HG03095 (cell line): ENCODE data around the gene MINDY3.
"Not testable (repeated sequence)": the region's sequence is repeated elsewhere in the genome, so short reads cannot be mapped to it uniquely, and the experiment has no call there.

Source experiments
- ATAC-seq: cut with Tn5 transposase; IDR thresholded peaks from one replicate; pipeline ENCODE4 v1.9.1; 2021; ENCODE audit warnings: moderate library complexity; ENCODE audit not compliant: unreplicated experiment

The MINDY3 gene

DNA sequence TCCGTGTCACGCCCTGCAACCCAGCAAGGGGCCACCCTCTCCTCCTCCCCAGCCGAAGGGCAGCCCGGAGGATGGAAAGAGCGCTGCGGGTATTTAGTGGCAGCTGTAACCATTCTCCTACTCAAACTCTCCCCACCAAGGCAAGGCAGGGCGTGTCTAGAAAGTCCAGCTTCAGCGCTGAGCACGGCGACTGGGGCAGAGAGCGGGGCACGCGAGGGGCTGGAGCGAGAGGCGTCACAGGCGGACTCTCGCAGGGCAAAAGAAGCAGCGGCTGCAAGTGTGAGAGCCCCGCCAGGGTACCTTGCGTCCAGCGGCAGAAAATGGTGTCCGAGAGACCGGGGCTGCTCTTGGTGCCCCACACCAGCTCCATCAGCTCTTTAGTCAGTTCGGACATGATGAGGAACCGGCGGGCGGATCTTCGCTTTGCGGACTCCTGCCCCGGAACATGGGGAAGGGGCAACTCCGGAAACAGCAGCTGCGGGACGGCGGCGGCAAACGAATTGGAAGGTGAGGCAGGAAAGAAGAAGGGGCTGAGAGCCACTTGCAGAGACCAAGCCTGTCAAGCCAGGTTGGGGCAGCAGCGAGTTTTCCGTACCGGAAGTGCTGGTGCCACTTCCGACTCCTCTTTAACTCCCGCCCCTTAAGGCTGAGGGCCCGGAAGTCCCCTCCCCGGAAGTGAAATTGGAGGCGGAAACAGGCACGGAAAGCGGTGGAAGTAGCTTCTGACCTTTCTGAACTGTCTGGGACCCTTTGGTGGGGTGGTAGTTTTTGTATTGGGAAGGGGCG, at the start of gene MINDY3:
MINDY3 (minus strand) TSS at position 602 of the 786 bp plus-strand sequence; CDS start at position 394, 208 bp downstream.
- peak; percentile 93 for ATAC-seq

DNA sequence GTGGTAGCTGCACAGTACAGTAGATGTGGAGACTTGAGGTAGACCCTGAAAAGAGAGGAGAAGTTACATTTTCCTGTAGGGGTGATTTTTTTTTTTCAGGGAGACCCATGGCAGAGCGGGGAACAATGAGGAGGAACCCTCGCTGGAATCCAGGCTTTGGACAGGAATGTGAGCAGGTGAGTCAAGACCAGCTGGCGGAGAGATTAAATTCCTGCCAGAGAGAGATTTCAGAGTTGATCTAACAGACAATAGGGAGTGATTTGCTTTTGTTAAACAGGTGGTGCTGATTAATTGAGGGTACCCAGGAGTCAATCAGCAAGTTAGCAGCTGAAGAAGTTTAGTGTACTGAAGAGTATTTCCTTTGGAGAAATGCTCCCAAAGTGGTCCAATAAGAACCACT, 41.6 kb upstream of the MINDY3 start:
- no peak for ATAC-seq

DNA sequence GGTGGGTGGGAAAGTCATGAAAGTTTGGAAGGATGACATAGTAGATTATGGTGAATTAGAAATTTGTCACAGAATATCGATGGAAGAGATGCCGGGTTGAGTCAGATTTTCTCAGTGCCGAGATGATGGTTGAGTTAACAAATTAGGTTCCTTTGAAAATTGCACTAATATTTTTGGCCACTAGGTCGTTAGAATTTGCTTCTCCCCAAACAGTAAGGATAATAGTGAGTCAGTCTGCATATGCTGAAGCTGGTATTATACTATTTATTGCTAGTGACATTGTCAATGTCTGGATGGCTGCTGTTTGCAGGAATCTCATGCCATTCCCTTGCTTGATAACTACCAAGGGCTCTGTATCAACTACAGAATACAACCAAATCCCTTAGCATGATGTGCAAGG, 37.7 kb upstream of the MINDY3 start:
- no peak for ATAC-seq

DNA sequence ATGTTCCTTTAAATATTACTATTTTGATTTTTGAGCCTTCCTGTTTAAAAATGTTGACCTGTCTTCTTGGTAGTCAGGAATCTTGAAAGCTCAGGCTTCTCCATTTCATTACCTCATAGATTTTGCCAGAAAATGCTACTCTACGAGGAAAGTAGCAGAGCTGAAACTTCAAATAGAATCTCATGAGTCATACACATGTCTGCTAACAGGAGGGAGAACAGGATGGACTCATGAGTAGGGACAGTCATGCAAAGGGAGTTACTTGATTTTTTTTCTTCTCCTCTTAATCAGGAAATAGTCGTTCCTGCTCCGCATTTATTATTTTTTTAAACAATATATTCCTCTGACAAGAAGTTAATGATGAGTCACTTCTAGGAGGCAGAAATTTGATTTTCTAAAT, 37.0 kb upstream of the MINDY3 start:
- no peak for ATAC-seq

DNA sequence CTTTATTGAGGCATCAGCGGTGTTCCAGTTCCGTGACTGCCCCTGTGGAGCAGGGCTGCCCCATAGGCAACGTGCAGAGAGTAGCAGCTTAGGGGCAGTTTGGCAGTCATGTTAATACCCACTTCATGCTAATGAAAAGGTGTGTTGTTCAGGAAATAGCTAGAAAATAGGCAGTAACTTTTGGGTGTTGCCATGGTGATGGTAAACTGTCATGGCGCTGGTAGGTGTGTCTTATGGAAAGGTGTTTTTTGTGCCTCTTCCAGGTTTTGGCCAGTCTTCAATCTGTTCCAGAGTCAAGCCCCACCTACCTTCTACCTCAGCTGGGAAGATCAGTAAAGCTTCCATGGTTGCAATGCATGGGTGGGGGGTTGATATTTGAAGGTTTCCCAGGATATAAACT, 36.3 kb upstream of the MINDY3 start:
- ATAC-seq, result no peak

DNA sequence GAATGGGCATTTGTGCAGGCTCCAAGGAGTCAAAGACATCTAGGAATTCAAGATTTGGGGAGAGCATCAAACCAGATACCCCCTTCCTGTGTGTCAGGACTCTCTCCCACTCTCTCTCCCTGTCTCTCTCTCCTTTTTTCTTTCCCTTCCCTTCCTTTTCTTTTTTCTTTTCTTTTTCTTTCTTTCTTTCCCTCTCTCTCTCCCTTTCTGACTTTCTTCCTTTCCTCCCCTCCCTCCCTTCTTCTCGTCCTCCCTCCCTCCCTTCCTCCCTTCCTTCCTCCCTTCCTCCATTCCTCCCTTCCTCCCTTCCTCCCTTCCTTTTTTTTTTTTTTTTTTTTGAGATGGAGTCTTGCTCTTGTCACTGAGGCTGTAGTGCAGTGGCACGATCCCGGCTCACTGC, 24.1 kb upstream of the MINDY3 start:
- no peak for ATAC-seq

DNA sequence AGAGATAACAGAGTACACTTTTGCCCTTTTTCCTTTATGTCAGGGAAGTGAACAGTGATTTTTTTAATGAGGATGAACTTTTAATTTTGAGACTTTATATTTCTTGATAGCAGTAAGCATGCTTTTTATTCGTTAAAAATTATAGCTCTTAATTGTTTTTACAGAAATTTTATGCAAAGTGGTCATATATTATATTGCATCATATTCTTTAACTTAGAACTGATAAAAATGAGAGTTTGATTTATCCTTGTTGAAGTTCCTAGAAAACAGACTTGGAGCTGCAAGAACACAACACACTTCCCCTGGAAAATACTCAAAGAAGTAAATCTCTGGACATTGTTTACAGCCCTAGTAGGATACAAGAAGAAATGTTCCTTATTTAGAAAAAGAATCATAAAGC, 21.2 kb upstream of the MINDY3 start:
- no peak for ATAC-seq

DNA sequence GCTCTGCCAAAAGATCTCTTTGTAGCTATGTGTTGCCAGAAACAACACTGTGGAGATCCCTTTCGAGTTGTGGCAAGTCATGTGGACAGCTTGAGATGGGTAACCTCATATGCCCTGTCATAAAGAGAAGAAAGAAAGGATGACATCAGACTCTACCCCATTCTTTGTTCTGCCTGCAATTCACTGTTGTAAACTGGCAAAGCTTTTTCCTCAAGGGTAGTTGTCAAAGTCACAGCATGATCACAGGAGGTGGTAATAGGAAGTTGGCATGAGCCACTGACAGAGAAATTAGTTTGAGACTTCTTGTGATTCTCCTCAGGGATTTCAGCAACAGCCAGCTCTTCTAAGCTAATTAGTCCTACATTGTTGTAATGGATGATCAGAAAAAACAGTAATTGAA, 19.4 kb upstream of the MINDY3 start:
- no peak for ATAC-seq

DNA sequence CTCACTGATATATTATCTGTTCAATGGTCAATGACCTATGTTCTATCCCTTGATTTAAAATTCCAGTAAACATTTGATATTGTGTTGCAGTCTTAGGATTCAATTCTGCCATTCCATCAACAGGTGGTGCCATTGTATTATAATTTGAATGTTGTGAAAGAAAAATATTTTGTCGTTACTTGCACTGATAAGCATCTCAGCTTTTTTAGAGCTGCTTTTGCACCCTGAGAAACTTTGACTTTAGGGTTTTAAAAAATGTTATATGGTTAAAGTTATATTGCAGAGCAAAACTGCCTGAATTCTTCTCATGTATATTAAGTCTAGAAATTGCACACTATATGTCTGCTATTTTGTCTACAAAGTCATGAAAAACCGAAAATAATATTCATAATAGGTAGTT, 18.8 kb upstream of the MINDY3 start:
- ATAC-seq, result no peak

DNA sequence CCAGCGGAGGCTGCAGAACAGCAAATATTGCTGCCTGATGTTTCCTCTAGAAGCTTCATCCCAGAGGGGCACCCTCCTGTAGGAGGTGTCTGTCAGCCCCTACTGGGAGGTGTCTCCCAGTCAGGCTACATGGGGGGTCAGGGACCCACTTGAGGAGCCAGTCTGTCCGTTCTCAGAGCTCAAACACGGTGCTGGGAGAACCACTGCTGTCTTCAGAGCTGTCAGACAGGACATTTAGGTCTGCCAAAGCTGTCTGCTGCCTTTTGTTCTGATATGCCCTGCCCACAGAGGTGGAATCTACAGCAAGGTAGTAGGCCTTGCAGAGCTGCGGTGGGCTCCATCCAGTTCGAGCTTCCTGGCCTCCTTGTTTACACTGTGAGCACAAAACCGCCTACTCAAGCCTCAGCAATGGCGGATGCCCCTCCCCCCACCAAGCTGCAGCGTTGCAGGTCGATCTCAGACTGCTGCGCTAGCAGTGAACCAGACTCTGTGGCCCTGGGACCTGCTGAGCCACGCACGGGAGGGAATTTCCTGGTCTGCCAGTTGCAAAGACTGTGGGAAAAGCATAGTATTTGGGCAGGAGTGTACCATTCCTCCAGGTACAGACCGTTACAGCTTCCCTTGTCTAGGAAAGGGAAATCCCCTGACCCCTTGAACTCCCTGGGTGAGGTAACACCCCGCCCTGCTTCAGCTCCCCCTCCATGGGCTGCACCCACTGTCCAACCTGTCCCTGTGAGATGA, 17.7 kb upstream of the MINDY3 start:
- ATAC-seq, result no peak

DNA sequence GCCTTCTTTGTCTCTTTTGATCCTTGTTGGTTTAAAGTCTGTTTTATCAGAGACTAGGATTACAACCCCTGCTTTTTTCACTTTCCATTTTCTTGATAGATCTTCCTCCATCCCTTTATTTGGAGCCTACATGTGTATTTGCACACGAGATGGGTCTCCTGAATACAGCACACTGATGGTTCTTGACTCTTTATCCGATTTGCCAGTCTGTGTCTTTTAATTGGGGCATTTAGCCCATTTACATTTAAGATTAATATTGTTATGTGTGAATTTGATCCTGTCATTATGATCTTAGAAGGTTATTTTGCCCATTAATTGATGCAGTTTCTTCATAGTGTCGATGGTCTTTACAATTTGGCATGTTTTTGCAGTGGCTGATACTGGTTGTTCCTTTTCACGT, 16.0 kb upstream of the MINDY3 start:
- not testable (repeated sequence) for ATAC-seq

DNA sequence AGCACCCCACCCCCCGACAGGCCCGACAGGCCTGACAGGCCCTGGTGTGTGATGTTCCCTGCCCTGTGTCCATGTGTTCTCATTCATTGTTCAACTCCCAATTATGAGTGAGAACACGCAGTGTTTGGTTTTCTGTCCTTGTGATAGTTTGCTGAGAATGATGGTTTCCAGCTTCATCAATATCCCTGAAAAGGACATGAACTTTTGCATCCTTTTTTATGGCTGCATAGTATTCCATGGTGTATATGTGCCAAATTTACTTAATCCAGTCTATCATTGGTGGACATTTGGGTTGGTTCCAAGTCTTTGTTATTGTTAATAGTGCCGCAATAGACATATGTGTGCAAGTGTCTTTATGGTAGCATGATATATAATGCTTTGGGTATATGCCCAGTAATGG, 12.3 kb upstream of the MINDY3 start:
- ATAC-seq, result not testable (repeated sequence)

DNA sequence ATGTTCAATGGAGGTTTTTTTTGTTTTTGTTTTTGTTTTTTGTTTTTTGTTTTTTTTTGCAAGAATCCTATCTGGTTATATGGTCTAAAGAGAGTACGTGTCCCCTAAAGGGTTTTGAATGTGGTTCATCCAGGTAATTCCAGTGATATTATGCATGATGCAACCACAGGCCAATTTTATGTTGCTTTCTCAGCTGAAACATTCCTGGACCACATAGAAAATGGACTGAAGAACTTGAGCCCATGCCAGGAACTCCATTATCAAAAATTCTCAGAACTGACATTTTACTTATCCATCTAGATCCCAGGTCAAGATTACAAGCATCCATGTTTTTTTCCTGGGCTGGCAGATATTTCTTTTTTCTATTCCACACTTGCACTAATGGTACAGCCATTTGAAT, 11.5 kb upstream of the MINDY3 start:
- ATAC-seq, result no peak

DNA sequence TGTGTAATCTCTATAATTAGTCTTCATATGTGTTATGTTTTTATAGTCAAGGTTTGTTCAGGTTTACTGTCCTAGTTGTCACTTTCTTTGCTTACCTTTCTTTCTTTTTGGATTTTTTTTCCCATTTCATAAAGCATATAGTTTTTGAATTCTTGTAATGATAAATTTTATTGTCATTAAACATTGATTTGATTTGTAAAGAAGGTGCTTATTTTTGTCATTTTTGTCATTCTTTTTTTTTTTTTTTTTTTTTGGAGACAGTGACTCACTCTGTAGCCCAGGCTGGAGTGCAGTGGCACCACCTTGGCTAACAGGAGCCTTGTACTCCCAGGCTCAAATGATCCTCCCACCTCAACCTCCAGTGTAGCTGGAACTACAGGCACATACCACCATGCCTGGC, 9.6 kb upstream of the MINDY3 start:
- no peak for ATAC-seq

DNA sequence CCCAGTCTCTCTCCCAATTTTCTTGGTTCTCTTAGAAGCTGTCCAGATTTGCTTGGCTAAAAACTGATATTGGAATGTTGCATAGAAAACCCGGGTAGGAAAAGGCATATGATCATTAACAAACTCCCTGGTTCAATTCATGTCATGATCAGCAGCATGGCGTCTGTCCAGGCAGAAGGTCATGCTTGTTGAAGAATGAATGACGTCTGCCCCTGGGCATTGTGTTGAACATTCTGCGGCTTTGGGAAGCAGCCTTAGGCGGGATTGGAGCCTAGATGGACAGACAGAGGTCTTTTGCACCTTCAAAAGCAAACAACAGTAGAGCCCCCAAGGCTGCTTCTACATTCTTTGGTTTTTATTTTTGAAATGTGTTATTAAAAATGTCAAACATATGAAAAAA, 7.7 kb upstream of the MINDY3 start:
- no peak for ATAC-seq

DNA sequence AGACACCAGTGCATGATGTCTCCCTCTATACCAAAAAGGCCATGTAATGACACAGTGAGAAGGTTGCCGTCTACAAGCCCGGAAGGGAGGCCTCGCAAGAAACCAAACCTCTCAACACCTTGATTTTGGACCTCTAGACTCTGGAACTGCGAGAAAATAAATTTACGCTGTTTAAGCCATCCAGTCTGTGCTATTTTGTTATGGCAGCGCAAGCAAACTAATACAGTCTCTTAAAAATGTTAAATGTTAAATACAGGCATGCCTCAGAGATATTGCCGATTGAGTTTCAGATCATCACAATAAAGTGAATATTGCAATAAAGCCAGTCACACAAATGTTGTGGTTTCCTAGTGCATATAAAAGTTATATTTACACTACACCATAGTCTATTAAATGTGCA, 5.0 kb upstream of the MINDY3 start:
- no peak for ATAC-seq

DNA sequence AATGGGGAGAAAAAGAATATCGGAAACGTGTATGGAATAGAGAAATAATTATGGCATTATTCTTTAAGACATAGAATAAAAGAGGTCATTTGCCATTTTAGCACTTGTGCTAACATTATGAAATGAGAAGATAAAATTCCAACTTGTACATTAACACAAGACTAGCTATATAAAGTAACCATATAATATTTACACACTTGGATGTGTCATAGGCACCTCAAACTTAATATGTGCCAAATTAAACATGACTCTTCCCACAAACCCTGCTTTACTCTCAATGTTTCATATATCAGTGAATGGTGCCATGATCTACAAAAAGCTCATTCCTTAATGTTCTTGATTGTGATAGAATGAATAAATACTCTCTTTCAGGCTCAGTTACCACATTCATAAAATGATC, 4.1 kb upstream of the MINDY3 start:
- no peak for ATAC-seq

DNA sequence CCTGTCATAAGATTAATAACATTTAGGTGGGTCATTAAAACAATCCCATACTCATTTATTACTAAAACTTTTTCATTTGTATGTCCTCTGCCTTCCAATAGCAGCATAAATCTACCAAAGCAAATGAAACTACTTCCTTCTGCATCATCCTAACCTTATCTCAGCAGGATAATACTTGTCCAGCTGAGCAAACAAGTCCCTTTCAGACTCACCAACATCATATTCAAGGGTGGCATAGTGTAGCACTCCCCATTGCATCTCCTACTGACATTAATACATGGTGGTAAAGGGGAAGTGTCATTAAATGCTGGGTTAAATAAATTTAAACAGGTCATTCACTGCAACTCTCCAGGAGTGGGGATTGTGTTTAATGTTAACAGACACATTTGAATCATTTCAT, 3.4 kb upstream of the MINDY3 start:
- no peak for ATAC-seq

DNA sequence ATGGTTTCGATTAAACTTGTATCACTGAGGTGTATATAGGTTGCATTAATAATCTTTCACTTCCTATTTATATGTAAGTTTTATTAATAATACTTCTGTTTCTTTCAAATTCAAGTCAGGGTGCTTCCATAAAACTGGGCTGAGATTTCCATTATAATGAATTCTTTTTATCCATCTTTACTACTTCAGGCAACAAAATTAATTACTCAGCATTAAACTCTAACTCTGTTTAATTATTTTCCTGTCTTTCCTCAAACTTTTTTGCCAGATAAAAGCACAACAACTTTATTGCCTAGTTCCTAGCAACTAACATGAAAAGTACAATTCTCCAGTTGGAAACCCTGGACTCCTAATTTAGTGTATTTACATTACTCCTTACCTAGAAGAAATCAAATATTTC, 3.0 kb upstream of the MINDY3 start:
- ATAC-seq, result no peak

DNA sequence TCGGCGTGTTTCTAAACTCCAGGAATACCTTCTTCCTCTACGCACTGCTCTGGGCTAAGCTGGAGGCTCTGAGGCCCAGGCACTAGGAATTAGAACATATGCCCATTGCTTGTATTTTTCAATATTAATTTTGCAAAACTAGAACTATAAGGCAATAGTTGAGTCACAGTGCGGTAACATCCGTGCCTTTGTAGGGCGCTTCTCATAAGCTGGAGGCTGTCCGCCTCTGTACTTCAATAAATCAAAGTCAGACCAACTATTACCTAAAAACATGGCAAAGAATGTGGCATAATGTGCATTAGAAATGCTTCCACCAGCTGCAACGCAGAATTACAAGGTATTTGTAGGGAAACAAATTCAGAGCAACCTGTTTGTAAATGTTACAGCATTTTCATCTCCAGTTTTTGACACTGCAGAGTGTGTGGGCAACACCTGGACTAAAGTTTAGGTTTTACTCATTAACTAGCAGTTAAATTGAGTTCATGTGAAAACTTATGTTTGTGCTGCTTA, 440 bp upstream of the MINDY3 start:
- ATAC-seq, result no peak

DNA sequence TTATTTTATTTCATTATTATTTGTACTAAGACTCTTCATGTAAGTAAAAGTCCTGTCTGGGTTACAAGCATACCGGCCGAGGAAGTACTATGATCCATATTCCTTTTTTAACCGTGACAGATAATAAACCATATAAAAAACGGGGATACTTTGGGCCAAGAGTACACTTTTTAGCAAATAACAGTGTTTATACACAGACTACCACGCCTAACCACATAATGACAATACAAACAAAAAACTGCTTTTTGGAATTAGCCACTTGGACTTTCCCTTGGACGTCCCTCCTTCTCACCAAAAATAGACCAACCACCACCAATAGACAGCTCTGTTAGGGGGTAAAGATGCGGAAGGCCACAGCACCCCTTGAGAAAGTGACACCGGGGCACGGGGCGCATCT, 800 bp downstream of the MINDY3 start:
- peak; percentile 52 for ATAC-seq

DNA sequence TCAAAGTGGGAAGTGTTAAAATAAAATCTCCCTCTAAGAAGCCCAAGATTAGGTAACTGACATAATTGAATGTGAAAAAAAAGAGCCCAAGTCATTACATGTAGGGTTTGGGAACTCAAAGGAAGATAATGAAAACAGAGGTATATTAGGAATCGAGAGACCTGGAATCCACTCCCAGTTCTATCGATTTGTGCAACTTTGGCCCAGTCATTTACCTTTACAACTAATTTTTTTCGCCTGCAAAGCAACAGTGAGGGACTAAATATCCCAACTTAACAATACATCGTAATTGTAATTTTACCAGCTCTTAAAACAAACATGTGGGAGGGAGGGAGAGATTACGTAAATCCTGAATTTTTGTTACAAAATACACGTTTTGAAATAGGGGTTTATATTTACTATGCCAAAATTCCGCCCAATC, 1.4 kb downstream of the MINDY3 start:
- no peak for ATAC-seq
